GM18861 (cell line): ENCODE results near the gene SPON1.
"Not testable (repeated sequence)": the region's sequence is repeated elsewhere in the genome, so short reads cannot be mapped to it uniquely, and the experiment has no call there.

Experiments
- ATAC-seq: cut with Tn5 transposase; IDR thresholded peaks from one replicate; pipeline ENCODE4 v1.9.1; 2021; ENCODE audit not compliant: unreplicated experiment

SPON1 gene

GRCh38 chr11:14112721-14113120 is 150.2 kb downstream of the SPON1 start:
- ATAC-seq: no peak

- ATAC-seq: no peak
Observed at GRCh38 chr11:14114269-14114668, 151.7 kb downstream of the SPON1 start.

- no peak for ATAC-seq
Observed at GRCh38 chr11:14114786-14115185, 152.3 kb downstream of the SPON1 start.

- no peak for ATAC-seq
Observed at GRCh38 chr11:14117632-14118031, 155.1 kb downstream of the SPON1 start.

GRCh38 chr11:14118072-14118471 is 155.5 kb downstream of the SPON1 start:
- no peak for ATAC-seq

- no peak for ATAC-seq
Observed at GRCh38 chr11:14119357-14119756, 156.8 kb downstream of the SPON1 start.

- ATAC-seq: no peak
Observed at GRCh38 chr11:14124350-14124749, 161.8 kb downstream of the SPON1 start.

GRCh38 chr11:14124886-14125285 is 162.4 kb downstream of the SPON1 start:
- ATAC-seq: no peak

- ATAC-seq: no peak
Observed at GRCh38 chr11:14125529-14125928, 163.0 kb downstream of the SPON1 start.

GRCh38 chr11:14127679-14128078 is 165.2 kb downstream of the SPON1 start:
- no peak for ATAC-seq

- ATAC-seq: no peak
Observed at GRCh38 chr11:14132312-14132711, 169.8 kb downstream of the SPON1 start.

GRCh38 chr11:14133381-14133780 is 170.9 kb downstream of the SPON1 start:
- ATAC-seq: no peak

GRCh38 chr11:14136561-14136960 is 174.0 kb downstream of the SPON1 start:
- no peak for ATAC-seq

- ATAC-seq: no peak
Observed at GRCh38 chr11:14137284-14137683, 174.8 kb downstream of the SPON1 start.

- no peak for ATAC-seq
Observed at GRCh38 chr11:14140991-14141390, 178.5 kb downstream of the SPON1 start.

GRCh38 chr11:14141676-14142075 is 179.2 kb downstream of the SPON1 start:
- ATAC-seq: no peak

- ATAC-seq: no peak
Observed at GRCh38 chr11:14144934-14145333, 182.4 kb downstream of the SPON1 start.

GRCh38 chr11:14148653-14149273 is 186.2 kb downstream of the SPON1 start:
- ATAC-seq: peak; percentile 70

- ATAC-seq: no peak
Observed at GRCh38 chr11:14149683-14150082, 187.2 kb downstream of the SPON1 start.

- ATAC-seq: no peak
Observed at GRCh38 chr11:14150878-14151277, 188.4 kb downstream of the SPON1 start.

- not testable (repeated sequence) for ATAC-seq
Observed at GRCh38 chr11:14154103-14154502, 191.6 kb downstream of the SPON1 start.

GRCh38 chr11:14158393-14158792 is 195.9 kb downstream of the SPON1 start:
- ATAC-seq: no peak

- no peak for ATAC-seq
Observed at GRCh38 chr11:14163576-14163975, 201.1 kb downstream of the SPON1 start.
